Measurements from ENCODE around the gene SCAMP4. TPM values are rescaled to one million over a fixed set of nuclear protein-coding genes. Genes with fewer than 3 reads are reported as not detected.

SCAMP4 gene
- total and polyA plus RNA-seq, 9 donors: 14.9 to 45.3 (median 31.7) TPM

GRCh38 chr19:1936430-1936829, 31.2 kb downstream of the SCAMP4 start:
- H3K9me3 ChIP-seq (replicated peaks; ENCODE audit: control insufficient read depth, low read depth, low read length): no peaks in the 10 kb centered on the region
- H3K27me3 ChIP-seq (ENCODE audit: control insufficient read depth, insufficient read depth, low read length): no peaks in the 10 kb centered on the region
- no peak for DNase-seq
- 87% methylated on average over 3 of the region's 3 CpGs for WGBS (ENCODE audit: insufficient coverage)
- H3K4me3 ChIP-seq (ENCODE audit: low read length): no peak overlapping the region
- peaks cover 24% of the 10 kb centered on the region for H3K4me1 ChIP-seq (ENCODE audit: control insufficient read depth, insufficient read depth, low read length)
- no peaks in the 10 kb centered on the region for H3K36me3 ChIP-seq (ENCODE audit: control insufficient read depth, insufficient read depth, low read length)
- H3K27ac ChIP-seq (ENCODE audit: low read length): peak overlapping the region; percentile 85

GRCh38 chr19:1936916-1937610, 31.9 kb downstream of the SCAMP4 start:
- H3K27ac ChIP-seq (ENCODE audit: low read length): peak overlapping the region; percentile 85
- H3K4me1 ChIP-seq (ENCODE audit: control insufficient read depth, insufficient read depth, low read length): peaks cover 25% of the 10 kb centered on the region
- H3K4me3 ChIP-seq (ENCODE audit: low read length): no peak overlapping the region
- H3K9me3 ChIP-seq (replicated peaks; ENCODE audit: control insufficient read depth, low read depth, low read length): no peaks in the 10 kb centered on the region
- no peak for DNase-seq
- no peaks in the 10 kb centered on the region for H3K36me3 ChIP-seq (ENCODE audit: control insufficient read depth, insufficient read depth, low read length)
- no peaks in the 10 kb centered on the region for H3K27me3 ChIP-seq (ENCODE audit: control insufficient read depth, insufficient read depth, low read length)
- WGBS (ENCODE audit: insufficient coverage): 84% methylated on average over 21 of the region's 24 CpGs

GRCh38 chr19:1938071-1938470, 32.9 kb downstream of the SCAMP4 start:
- no peaks in the 10 kb centered on the region for H3K27me3 ChIP-seq (ENCODE audit: control insufficient read depth, insufficient read depth, low read length)
- no peak overlapping the region for H3K4me3 ChIP-seq (ENCODE audit: low read length)
- H3K27ac ChIP-seq (ENCODE audit: low read length): no peak overlapping the region
- no peak for DNase-seq
- no peaks in the 10 kb centered on the region for H3K36me3 ChIP-seq (ENCODE audit: control insufficient read depth, insufficient read depth, low read length)
- H3K9me3 ChIP-seq (replicated peaks; ENCODE audit: control insufficient read depth, low read depth, low read length): no peaks in the 10 kb centered on the region
- H3K4me1 ChIP-seq (ENCODE audit: control insufficient read depth, insufficient read depth, low read length): peaks cover 35% of the 10 kb centered on the region
- WGBS (ENCODE audit: insufficient coverage): 90% methylated on average over 2 of the region's 7 CpGs

- no peaks in the 10 kb centered on the region for H3K36me3 ChIP-seq (ENCODE audit: control insufficient read depth, insufficient read depth, low read length)
- H3K27me3 ChIP-seq (ENCODE audit: control insufficient read depth, insufficient read depth, low read length): no peaks in the 10 kb centered on the region
- H3K4me3 ChIP-seq (ENCODE audit: low read length): peak within 1 kb of the TSS; percentile 80
- peak within 1 kb of the TSS; percentile 100 for H3K27ac ChIP-seq (ENCODE audit: low read length)
- WGBS (ENCODE audit: insufficient coverage): under 1% methylated on average over 76 of the region's 97 CpGs
- DNase-seq: no peak
- H3K9me3 ChIP-seq (replicated peaks; ENCODE audit: control insufficient read depth, low read depth, low read length): no peaks in the 10 kb centered on the region
- peaks cover 44% of the 10 kb centered on the region for H3K4me1 ChIP-seq (ENCODE audit: control insufficient read depth, insufficient read depth, low read length)
These were observed 36.2 kb downstream of the SCAMP4 start, which contains the start of gene CSNK1G2 for GRCh38 chr19:1941146-1942077. Gene CSNK1G2, plus strand, starts transcription at chr19:1941172. Its CDS starts 28,601 bp downstream, at chr19:1969773.

- H3K4me1 ChIP-seq (ENCODE audit: control insufficient read depth, insufficient read depth, low read length): peaks cover 41% of the 10 kb centered on the region
These were observed 37.1 kb downstream of the SCAMP4 start for GRCh38 chr19:1942078-1942933.

GRCh38 chr19:1942934-1943555, 37.8 kb downstream of the SCAMP4 start:
- no peak for DNase-seq
- no peaks in the 10 kb centered on the region for H3K36me3 ChIP-seq (ENCODE audit: control insufficient read depth, insufficient read depth, low read length)
- peaks cover 41% of the 10 kb centered on the region for H3K4me1 ChIP-seq (ENCODE audit: control insufficient read depth, insufficient read depth, low read length)
- peak overlapping the region; percentile 75 for H3K4me3 ChIP-seq (ENCODE audit: low read length)
- H3K27ac ChIP-seq (ENCODE audit: low read length): peak overlapping the region; percentile 93
- 11% methylated on average over 16 of the region's 21 CpGs for WGBS (ENCODE audit: insufficient coverage)
- H3K27me3 ChIP-seq (ENCODE audit: control insufficient read depth, insufficient read depth, low read length): no peaks in the 10 kb centered on the region
- no peaks in the 10 kb centered on the region for H3K9me3 ChIP-seq (replicated peaks; ENCODE audit: control insufficient read depth, low read depth, low read length)

More at GRCh38 chr19:1942078-1942933, 37.1 kb downstream of the SCAMP4 start:
- Histone ChIP-seq H3K9me3 (replicated peaks; ENCODE audit: control insufficient read depth, low read depth, low read length) (no peaks in the 10 kb centered on the region), H3K36me3 (ENCODE audit: control insufficient read depth, insufficient read depth, low read length) (no peaks in the 10 kb centered on the region), H3K4me3 (ENCODE audit: low read length) (peak overlapping the region; percentile 75), H3K27ac (ENCODE audit: low read length) (peak overlapping the region; percentile 93), H3K27me3 (ENCODE audit: control insufficient read depth, insufficient read depth, low read length) (no peaks in the 10 kb centered on the region)
- peak; percentile 79 for DNase-seq
- 0% methylated on average over 22 of the region's 40 CpGs for WGBS (ENCODE audit: insufficient coverage)

- Histone ChIP-seq H3K4me3 (ENCODE audit: low read length) (no peak overlapping the region), H3K9me3 (replicated peaks; ENCODE audit: control insufficient read depth, low read depth, low read length) (no peaks in the 10 kb centered on the region), H3K36me3 (ENCODE audit: control insufficient read depth, insufficient read depth, low read length) (no peaks in the 10 kb centered on the region), H3K4me1 (ENCODE audit: control insufficient read depth, insufficient read depth, low read length) (peaks cover 41% of the 10 kb centered on the region), H3K27me3 (ENCODE audit: control insufficient read depth, insufficient read depth, low read length) (no peaks in the 10 kb centered on the region), H3K27ac (ENCODE audit: low read length) (no peak overlapping the region)
- no peak for DNase-seq
- 74% methylated on average over 21 of the region's 22 CpGs for WGBS (ENCODE audit: insufficient coverage)
These were observed 38.5 kb downstream of the SCAMP4 start for GRCh38 chr19:1943661-1944087.

- no peak overlapping the region for H3K4me3 ChIP-seq (ENCODE audit: low read length)
- H3K27me3 ChIP-seq (ENCODE audit: control insufficient read depth, insufficient read depth, low read length): no peaks in the 10 kb centered on the region
- H3K27ac ChIP-seq (ENCODE audit: low read length): no peak overlapping the region
- WGBS (ENCODE audit: insufficient coverage): 68% methylated on average over 25 of the region's 42 CpGs
- H3K4me1 ChIP-seq (ENCODE audit: control insufficient read depth, insufficient read depth, low read length): peaks cover 41% of the 10 kb centered on the region
- H3K36me3 ChIP-seq (ENCODE audit: control insufficient read depth, insufficient read depth, low read length): peaks cover 3% of the 10 kb centered on the region
- H3K9me3 ChIP-seq (replicated peaks; ENCODE audit: control insufficient read depth, low read depth, low read length): no peaks in the 10 kb centered on the region
- DNase-seq: no peak
These were observed 39.1 kb downstream of the SCAMP4 start for GRCh38 chr19:1944088-1944915.
